Bronchial epithelial cell (primary cell): ENCODE data around the gene NCF2. TPM values are rescaled to one million over a fixed set of nuclear protein-coding genes. Genes with fewer than 3 reads are reported as not detected.

Source experiments
- DNase-seq: peaks from one replicate; pipeline ENCODE4 v3.0.0-alpha.2; 2010; ENCODE audit warnings: low read depth
- FAIRE-seq: peaks from 2 replicates; lab custom pipeline; 2011; peaks lifted over from hg19 to GRCh38; lab: Jason Lieb, UNC
- H3K27me3 ChIP-seq: 2 replicates; pipeline ENCODE4 v1.5.1; 2011; ENCODE audit warnings: low read length; ENCODE audit not compliant: control insufficient read depth, insufficient read depth
- H3K36me3 ChIP-seq: 2 replicates; pipeline ENCODE4 v1.5.1; 2011; ENCODE audit warnings: low read length; ENCODE audit not compliant: control insufficient read depth, insufficient read depth
- H3K4me3 ChIP-seq: 2 replicates; pipeline ENCODE4 v1.5.1; 2011; ENCODE audit warnings: mild to moderate bottlenecking, low read depth, low read length, control low read depth
- CTCF ChIP-seq: IDR thresholded peaks from 2 replicates; pipeline ENCODE4 v1.5.1; 2011; ENCODE audit warnings: mild to moderate bottlenecking, moderate library complexity, low read length, control low read depth, inconsistent platforms; ENCODE audit not compliant: insufficient read depth, severe bottlenecking
- total RNA-seq: library from RNA; depleted of rRNA; stranded (reverse); fragments of >200 nt; gene quantifications from 2 replicates; pipeline ENCODE4 v1.2.1, GENCODE V29; 2014

Gene NCF2
- total RNA-seq, 1 donor from 2014 or later, result 96.4 TPM

GRCh38 chr1:183506561-183506960 lies 83.7 kb downstream of the NCF2 start:
- Histone ChIP-seq H3K36me3 (no peaks in the 10 kb centered on the region), H3K4me3 (no peak overlapping the region), H3K27me3 (no peaks in the 10 kb centered on the region)
- DNase-seq (no peak), FAIRE-seq (no peak)
- no peak for TF ChIP-seq CTCF

Other genes with a start within 250 kb of the NCF2 start
- under 0.01 and 0.26 TPM in 2 replicates for gene NMNAT2, start 172.1 kb downstream of the NCF2 start, total RNA-seq
- gene SMG7, start 118.0 kb downstream of the NCF2 start, total RNA-seq, result 17.9 and 18.3 TPM in 2 replicates
- 95.3 and 182 TPM in 2 replicates for gene ARPC5, start 45.3 kb upstream of the NCF2 start, total RNA-seq
- gene APOBEC4, start 62.9 kb upstream of the NCF2 start, total RNA-seq, result not detected in 2 replicates
- gene RGL1, start 214.7 kb upstream of the NCF2 start, total RNA-seq, result 0.26 and 0.64 TPM in 2 replicates